Measurements from ENCODE around the gene VWA8.
A peak's percentile ranks its signal among the peaks of the same experiment; 100 is the strongest.
"Not testable (repeated sequence)": the region's sequence is repeated elsewhere in the genome, so short reads cannot be mapped to it uniquely, and the experiment has no call there.

VWA8 gene

DNA sequence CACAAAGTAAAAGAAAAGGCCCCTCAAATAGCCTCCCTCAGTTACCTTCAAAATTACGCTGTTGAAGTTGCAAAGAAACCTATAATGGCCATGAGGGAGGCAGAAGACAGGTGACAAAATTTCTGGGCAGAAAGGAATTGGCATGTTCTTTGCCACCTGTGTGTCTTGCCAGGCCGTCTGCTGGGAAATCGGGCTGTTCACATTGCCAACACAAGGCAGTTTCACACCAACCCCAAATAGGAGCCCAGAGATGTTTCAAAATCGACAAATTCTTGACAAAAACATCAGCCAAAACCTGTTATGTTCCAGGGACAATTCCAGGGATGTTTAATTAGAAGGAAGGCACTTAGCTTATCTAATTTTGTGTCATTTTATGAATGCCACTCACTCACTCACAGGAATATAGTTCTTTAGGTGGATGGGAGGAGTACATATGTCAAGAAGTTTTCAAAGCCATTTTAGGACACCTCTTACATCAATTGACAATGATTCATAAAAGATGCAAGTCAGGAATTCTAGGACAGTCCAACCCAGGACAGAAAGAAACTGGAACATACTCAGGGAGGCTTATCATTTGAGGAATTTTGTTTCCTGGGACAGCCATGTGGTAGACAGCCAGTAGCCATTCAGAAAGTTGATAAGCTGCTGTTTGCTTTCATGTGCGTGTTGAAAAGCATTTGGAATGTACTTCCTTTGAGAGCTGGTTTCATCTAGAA, 339.0 kb downstream of the VWA8 start (continued):
- TF ChIP-seq, protein P1, sequence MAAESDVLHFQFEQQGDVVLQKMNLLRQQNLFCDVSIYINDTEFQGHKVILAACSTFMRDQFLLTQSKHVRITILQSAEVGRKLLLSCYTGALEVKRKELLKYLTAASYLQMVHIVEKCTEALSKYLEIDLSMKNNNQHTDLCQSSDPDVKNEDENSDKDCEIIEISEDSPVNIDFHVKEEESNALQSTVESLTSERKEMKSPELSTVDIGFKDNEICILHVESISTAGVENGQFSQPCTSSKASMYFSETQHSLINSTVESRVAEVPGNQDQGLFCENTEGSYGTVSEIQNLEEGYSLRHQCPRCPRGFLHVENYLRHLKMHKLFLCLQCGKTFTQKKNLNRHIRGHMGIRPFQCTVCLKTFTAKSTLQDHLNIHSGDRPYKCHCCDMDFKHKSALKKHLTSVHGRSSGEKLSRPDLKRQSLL (tag by site-specific recombination; IDR thresholded peaks at IDR 0.05): no peak
- no peak for TF ChIP-seq ZNF561 (tag by site-specific recombination; IDR thresholded peaks at IDR 0.05; ENCODE audit: borderline replicate concordance)

DNA sequence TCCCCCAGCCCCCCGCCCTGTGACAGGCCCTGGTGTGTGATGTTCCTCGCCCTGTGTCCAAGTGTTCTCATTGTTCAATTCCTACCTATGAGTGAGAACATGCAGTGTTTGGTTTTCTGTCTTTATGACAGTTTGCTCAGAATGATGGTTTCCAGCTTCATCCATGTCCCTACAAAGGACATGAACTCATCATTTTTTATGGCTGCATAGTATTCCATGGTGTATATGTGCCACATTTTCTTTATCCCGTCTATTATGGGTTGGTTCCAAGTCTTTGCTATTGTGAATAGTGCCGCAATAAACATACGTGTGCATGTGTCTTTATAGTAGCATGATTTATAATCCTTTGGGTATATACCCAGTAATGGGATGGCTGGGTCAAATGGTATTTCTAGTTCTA, 343.3 kb downstream of the VWA8 start:
- H3K4me3 ChIP-seq (ENCODE audit: low read depth, low read length); H3K36me3 ChIP-seq (ENCODE audit: control insufficient read depth in 2 of 2, insufficient read depth in 1 of 2, low read length in 2 of 2); H3K27ac ChIP-seq (ENCODE audit: extremely low read depth, low read depth, low read length); H3K4me1 ChIP-seq (ENCODE audit: control insufficient read depth, insufficient read depth, low read length); CTCF ChIA-PET; POLR2A ChIA-PET; H3K9me3 ChIP-seq (ENCODE audit: control insufficient read depth, insufficient read depth, low read depth, low read length): not testable (repeated sequence)
- TF ChIP-seq, protein P2, sequence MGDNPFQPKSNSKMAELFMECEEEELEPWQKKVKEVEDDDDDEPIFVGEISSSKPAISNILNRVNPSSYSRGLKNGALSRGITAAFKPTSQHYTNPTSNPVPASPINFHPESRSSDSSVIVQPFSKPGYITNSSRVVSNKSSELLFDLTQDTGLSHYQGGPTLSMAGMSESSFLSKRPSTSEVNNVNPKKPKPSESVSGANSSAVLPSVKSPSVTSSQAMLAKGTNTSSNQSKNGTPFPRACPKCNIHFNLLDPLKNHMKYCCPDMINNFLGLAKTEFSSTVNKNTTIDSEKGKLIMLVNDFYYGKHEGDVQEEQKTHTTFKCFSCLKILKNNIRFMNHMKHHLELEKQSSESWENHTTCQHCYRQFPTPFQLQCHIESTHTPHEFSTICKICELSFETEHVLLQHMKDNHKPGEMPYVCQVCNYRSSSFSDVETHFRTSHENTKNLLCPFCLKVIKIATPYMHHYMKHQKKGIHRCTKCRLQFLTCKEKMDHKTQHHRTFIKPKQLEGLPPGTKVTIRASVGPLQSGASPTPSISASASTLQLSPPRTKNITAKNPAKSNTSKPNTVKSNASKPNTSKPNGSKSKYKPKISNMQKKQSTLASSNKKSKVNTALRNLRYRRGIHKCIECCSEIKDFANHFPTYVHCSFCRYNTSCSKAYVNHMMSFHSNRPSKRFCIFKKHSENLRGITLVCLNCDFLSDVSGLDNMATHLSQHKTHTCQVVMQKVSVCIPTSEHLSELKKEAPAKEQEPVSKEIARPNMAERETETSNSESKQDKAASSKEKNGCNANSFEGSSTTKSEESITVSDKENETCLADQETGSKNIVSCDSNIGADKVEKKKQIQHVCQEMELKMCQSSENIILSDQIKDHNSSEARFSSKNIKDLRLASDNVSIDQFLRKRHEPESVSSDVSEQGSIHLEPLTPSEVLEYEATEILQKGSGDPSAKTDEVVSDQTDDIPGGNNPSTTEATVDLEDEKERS (tag by site-specific recombination; IDR thresholded peaks at IDR 0.05): 0 out of 2 replicates have a peak, but pooled peaks have one; percentile 37
- peak; percentile 95 for TF ChIP-seq ZNF146 (tag by site-specific recombination; IDR thresholded peaks at IDR 0.05)

DNA sequence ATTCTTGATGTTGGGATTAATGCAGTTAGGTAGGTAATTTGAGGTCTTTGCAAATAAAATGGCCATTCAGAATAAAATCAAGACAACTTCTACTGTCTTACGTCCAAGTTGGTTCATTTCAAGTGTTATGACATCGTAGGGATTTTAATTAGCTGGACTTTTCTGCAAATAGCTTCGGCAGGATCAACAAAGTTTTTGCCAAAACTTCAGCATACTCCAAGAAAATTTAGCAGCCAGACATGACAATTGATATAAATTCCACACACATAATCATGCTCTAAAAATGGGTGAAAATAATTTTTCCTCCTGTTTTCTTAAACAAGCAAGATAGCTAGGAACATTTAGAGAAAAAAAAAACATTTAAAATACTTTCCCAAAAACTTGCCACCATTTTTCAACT, 344.8 kb downstream of the VWA8 start:
- H3K4me1 ChIP-seq (ENCODE audit: control insufficient read depth, insufficient read depth, low read length): no peaks in the 10 kb centered on the region
- no peak overlapping the region for H3K4me3 ChIP-seq (ENCODE audit: low read depth, low read length)
- no peak overlapping the region for H3K27ac ChIP-seq (ENCODE audit: extremely low read depth, low read depth, low read length)
- no peaks in the 10 kb centered on the region for H3K9me3 ChIP-seq (ENCODE audit: control insufficient read depth, insufficient read depth, low read depth, low read length)
- ChIA-PET CTCF (no interaction called here), POLR2A (no interaction called here)
- peaks cover 0 to 4% of the 10 kb centered on the region in 2 experiments; a peak in 1 of 3 replicates for H3K36me3 ChIP-seq (ENCODE audit: control insufficient read depth in 2 of 2, insufficient read depth in 1 of 2, low read length in 2 of 2)
- TF ChIP-seq SP7 (tag by site-specific recombination; IDR thresholded peaks at IDR 0.05): no peak
- TF ChIP-seq ZNF514 (tag by site-specific recombination; IDR thresholded peaks at IDR 0.05): no peak
- no peak for TF ChIP-seq ZNF121 (tag by site-specific recombination; IDR thresholded peaks at IDR 0.05)
- no peak for TF ChIP-seq ZFHX2 (tag by site-specific recombination; conservative IDR thresholded peaks at IDR 0.05)
- TF ChIP-seq, protein P3, sequence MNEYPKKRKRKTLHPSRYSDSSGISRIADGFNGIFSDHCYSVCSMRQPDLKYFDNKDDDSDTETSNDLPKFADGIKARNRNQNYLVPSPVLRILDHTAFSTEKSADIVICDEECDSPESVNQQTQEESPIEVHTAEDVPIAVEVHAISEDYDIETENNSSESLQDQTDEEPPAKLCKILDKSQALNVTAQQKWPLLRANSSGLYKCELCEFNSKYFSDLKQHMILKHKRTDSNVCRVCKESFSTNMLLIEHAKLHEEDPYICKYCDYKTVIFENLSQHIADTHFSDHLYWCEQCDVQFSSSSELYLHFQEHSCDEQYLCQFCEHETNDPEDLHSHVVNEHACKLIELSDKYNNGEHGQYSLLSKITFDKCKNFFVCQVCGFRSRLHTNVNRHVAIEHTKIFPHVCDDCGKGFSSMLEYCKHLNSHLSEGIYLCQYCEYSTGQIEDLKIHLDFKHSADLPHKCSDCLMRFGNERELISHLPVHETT (tag by site-specific recombination; IDR thresholded peaks at IDR 0.05): no peak
- no peak for TF ChIP-seq ZNF266 (tag by site-specific recombination; IDR thresholded peaks at IDR 0.05; ENCODE audit: low read depth)
- no peak for TF ChIP-seq ZNF776 (tag by site-specific recombination; IDR thresholded peaks at IDR 0.05; ENCODE audit: borderline replicate concordance)
- no peak for TF ChIP-seq ZNF155 (tag by site-specific recombination; IDR thresholded peaks at IDR 0.05)
- TF ChIP-seq ZEB2 (tag by site-specific recombination; IDR thresholded peaks at IDR 0.05): no peak
- TF ChIP-seq ZNF366 (tag by site-specific recombination; conservative IDR thresholded peaks at IDR 0.05): no peak
- no peak for TF ChIP-seq ZNF324 (tag by site-specific recombination; IDR thresholded peaks at IDR 0.05)
- no peak for TF ChIP-seq ZXDB (tag by site-specific recombination; IDR thresholded peaks at IDR 0.05)
- TF ChIP-seq ZNF112 (tag by site-specific recombination; IDR thresholded peaks at IDR 0.05): no peak
- TF ChIP-seq ZSCAN23 (tag by site-specific recombination; IDR thresholded peaks at IDR 0.05): no peak
- TF ChIP-seq ZNF529 (tag by site-specific recombination; IDR thresholded peaks at IDR 0.05; ENCODE audit: insufficient replicate concordance): no peak
- no peak for TF ChIP-seq ZNF670 (tag by site-specific recombination; IDR thresholded peaks at IDR 0.05; ENCODE audit: low read depth)
- TF ChIP-seq ZNF585B (tag by site-specific recombination; IDR thresholded peaks at IDR 0.05): no peak
